Osteocyte (in vitro differentiated cells): ENCODE measurements around the gene ALDH1A2. TPM values are rescaled to one million over a fixed set of nuclear protein-coding genes. Genes with fewer than 3 reads are reported as not detected.

Experiments used
- DNase-seq: peaks from one replicate; pipeline ENCODE4 v3.0.0; 2021; ENCODE audit warnings: mixed read lengths; ENCODE audit not compliant: unreplicated experiment; ENCODE audit errors: extremely low spot score
- H3K27ac Mint-ChIP-seq: one replicate; pipeline ENCODE4 v1.8.0; 2021; ENCODE audit warnings: mild to moderate bottlenecking, mixed read lengths; ENCODE audit not compliant: unreplicated experiment
- H3K27me3 Mint-ChIP-seq: one replicate; pipeline ENCODE4 v1.8.0; 2021; ENCODE audit warnings: mixed read lengths; ENCODE audit not compliant: unreplicated experiment
- H3K36me3 Mint-ChIP-seq: one replicate; pipeline ENCODE4 v1.8.0; 2021; ENCODE audit warnings: mixed read lengths; ENCODE audit not compliant: unreplicated experiment
- H3K4me1 Mint-ChIP-seq: one replicate; pipeline ENCODE4 v1.8.0; 2021; ENCODE audit warnings: mixed read lengths; ENCODE audit not compliant: unreplicated experiment
- H3K4me3 Mint-ChIP-seq: one replicate; pipeline ENCODE4 v1.8.0; 2021; ENCODE audit warnings: mild to moderate bottlenecking, moderate library complexity, mixed read lengths; ENCODE audit not compliant: unreplicated experiment
- H3K9me3 Mint-ChIP-seq: one replicate; pipeline ENCODE4 v1.8.0; 2021; ENCODE audit warnings: mixed read lengths; ENCODE audit not compliant: unreplicated experiment
- CTCF ChIP-seq: fragments of 200-600 bp; sonication (generic); IDR thresholded peaks from 2 replicates; pipeline ENCODE4 v1.5.0; 2021; ENCODE audit warnings: antibody characterized with exemption, mild to moderate bottlenecking, moderate library complexity
- total RNA-seq: library from RNA; stranded (reverse); gene quantifications from 2 replicates; pipeline ENCODE4 v1.2.1, GENCODE V29; 2021

ALDH1A2 gene
- total RNA-seq, 1 donor from 2014 or later, result 0.48 TPM

- Mint-ChIP-seq H3K27ac (no peak overlapping the region), H3K9me3 (no peaks in the 10 kb centered on the region), H3K27me3 (peaks cover 22% of the 10 kb centered on the region), H3K36me3 (no peaks in the 10 kb centered on the region), H3K4me3 (no peak overlapping the region), H3K4me1 (no peaks in the 10 kb centered on the region)
- DNase-seq, result no peak
- TF ChIP-seq CTCF, result no peak
Measured at GRCh38 chr15:57947781-57948180, 117.7 kb downstream of the ALDH1A2 start.

- no peak for DNase-seq
- H3K27ac Mint-ChIP-seq, result no peak overlapping the region
- no peak for TF ChIP-seq CTCF
- H3K4me3 Mint-ChIP-seq, result no peak overlapping the region
- H3K4me1 Mint-ChIP-seq, result no peaks in the 10 kb centered on the region
- no peaks in the 10 kb centered on the region for H3K36me3 Mint-ChIP-seq
- H3K9me3 Mint-ChIP-seq, result no peaks in the 10 kb centered on the region
- peaks cover 24% of the 10 kb centered on the region for H3K27me3 Mint-ChIP-seq
Measured at GRCh38 chr15:57947282-57947681, 118.2 kb downstream of the ALDH1A2 start.

GRCh38 chr15:57946491-57947048 lies 118.9 kb downstream of the ALDH1A2 start:
- Mint-ChIP-seq H3K36me3 (no peaks in the 10 kb centered on the region), H3K27me3 (peaks cover 24% of the 10 kb centered on the region), H3K4me1 (no peaks in the 10 kb centered on the region), H3K27ac (no peak overlapping the region), H3K9me3 (no peaks in the 10 kb centered on the region), H3K4me3 (no peak overlapping the region)
- TF ChIP-seq CTCF, result no peak
- DNase-seq, result no peak

- no peaks in the 10 kb centered on the region for H3K4me1 Mint-ChIP-seq
- no peak overlapping the region for H3K4me3 Mint-ChIP-seq
- no peak for DNase-seq
- TF ChIP-seq CTCF, result no peak
- no peaks in the 10 kb centered on the region for H3K36me3 Mint-ChIP-seq
- peaks cover 24% of the 10 kb centered on the region for H3K27me3 Mint-ChIP-seq
- no peak overlapping the region for H3K27ac Mint-ChIP-seq
- no peaks in the 10 kb centered on the region for H3K9me3 Mint-ChIP-seq
Measured at GRCh38 chr15:57945616-57946015, 119.9 kb downstream of the ALDH1A2 start.

- H3K4me1 Mint-ChIP-seq, result no peaks in the 10 kb centered on the region
- peaks cover 8% of the 10 kb centered on the region for H3K9me3 Mint-ChIP-seq
- no peak for DNase-seq
- no peak for TF ChIP-seq CTCF
- peaks cover 30% of the 10 kb centered on the region for H3K27me3 Mint-ChIP-seq
- H3K4me3 Mint-ChIP-seq, result no peak overlapping the region
- H3K27ac Mint-ChIP-seq, result no peak overlapping the region
- H3K36me3 Mint-ChIP-seq, result no peaks in the 10 kb centered on the region
Measured at GRCh38 chr15:57943754-57944420, 121.6 kb downstream of the ALDH1A2 start.
